PFSK-1 (cell line): ENCODE data around the gene CAMTA1.

Experiments
- FOXP2 ChIP-seq: optimal IDR thresholded peaks from 2 replicates; pipeline ENCODE3; 2011; ENCODE audit warnings: borderline replicate concordance, control low read depth, inconsistent platforms; ENCODE audit not compliant: insufficient read depth; ENCODE audit errors: extremely low read length, extremely low read depth
- POLR2AphosphoS5 ChIP-seq: IDR thresholded peaks from 2 replicates; pipeline ENCODE4 v1.6.1; 2012; ENCODE audit warnings: low read depth, mild to moderate bottlenecking, control low read depth, low read length, moderate library complexity
- REST ChIP-seq, 2 experiments: IDR thresholded peaks; 2 replicates each; pipeline versions ENCODE4 v1.6.1 to v1.8.0; 2011 to 2012; ENCODE audit warnings: low read depth in 2 of 2, low read length in 2 of 2, control low read depth in 1 of 2, inconsistent platforms in 1 of 2, mild to moderate bottlenecking in 1 of 2, moderate library complexity in 1 of 2; ENCODE audit not compliant: insufficient read depth in 1 of 2
- SIN3A ChIP-seq: IDR thresholded peaks from 2 replicates; pipeline ENCODE4 v1.6.1; 2012; ENCODE audit warnings: mild to moderate bottlenecking, low read length, moderate library complexity, borderline replicate concordance; ENCODE audit not compliant: insufficient read depth
- TAF1 ChIP-seq: IDR thresholded peaks from 2 replicates; pipeline ENCODE4 v1.6.1; 2012; ENCODE audit warnings: low read length, control low read depth, borderline replicate concordance; ENCODE audit not compliant: insufficient read depth

CAMTA1 gene

GRCh38 chr1:7517611-7518330 lies 732.5 kb downstream of the CAMTA1 start:
- TF ChIP-seq POLR2AphosphoS5, result no peak
- TF ChIP-seq FOXP2, result no peak
- no peak for TF ChIP-seq TAF1
- no peak for TF ChIP-seq SIN3A
- no peak for TF ChIP-seq REST (IDR thresholded peaks at IDR 0.05; ENCODE audit: insufficient read depth in 1 of 2, low read depth in 2 of 2, low read length in 2 of 2)

- TF ChIP-seq FOXP2, result no peak
- TF ChIP-seq SIN3A, result no peak
- TF ChIP-seq TAF1, result no peak
- TF ChIP-seq POLR2AphosphoS5, result no peak
- no peak for TF ChIP-seq REST (IDR thresholded peaks at IDR 0.05; ENCODE audit: insufficient read depth in 1 of 2, low read depth in 2 of 2, low read length in 2 of 2)
Measured at GRCh38 chr1:7518411-7518810, 733.2 kb downstream of the CAMTA1 start.

GRCh38 chr1:7519181-7519860 lies 734.1 kb downstream of the CAMTA1 start:
- TF ChIP-seq POLR2AphosphoS5 (no peak), REST (IDR thresholded peaks at IDR 0.05; ENCODE audit: insufficient read depth in 1 of 2, low read depth in 2 of 2, low read length in 2 of 2) (no peak), FOXP2 (no peak), TAF1 (no peak), SIN3A (no peak)

GRCh38 chr1:7519861-7520395 lies 734.7 kb downstream of the CAMTA1 start:
- TF ChIP-seq TAF1, result no peak
- no peak for TF ChIP-seq SIN3A
- TF ChIP-seq FOXP2, result no peak
- no peak for TF ChIP-seq REST (IDR thresholded peaks at IDR 0.05; ENCODE audit: insufficient read depth in 1 of 2, low read depth in 2 of 2, low read length in 2 of 2)
- no peak for TF ChIP-seq POLR2AphosphoS5
